Hepatocyte (in vitro differentiated cells): ENCODE measurements around the gene SLC8A1.

ENCODE experiments used
- CTCF ChIP-seq: fragments of 200-600 bp; sonication (generic); IDR thresholded peaks from 2 replicates; pipeline ENCODE4 v1.5.1; 2016; ENCODE audit warnings: antibody characterized with exemption, mild to moderate bottlenecking; ENCODE audit not compliant: poor library complexity
- EZH2 ChIP-seq: fragments of 200-600 bp; sonication (generic); IDR thresholded peaks from 2 replicates; pipeline ENCODE4 v1.6.1; 2016; ENCODE audit warnings: antibody characterized with exemption, mild to moderate bottlenecking, borderline replicate concordance
- EZH2phosphoT487 ChIP-seq: fragments of 200-600 bp; sonication (generic); IDR thresholded peaks from one replicate; pipeline ENCODE4 v1.6.1; 2018; ENCODE audit warnings: antibody characterized with exemption, mild to moderate bottlenecking, low read depth, moderate library complexity; ENCODE audit not compliant: unreplicated experiment, severe bottlenecking

GRCh38 chr2:40456926-40457325, 5.0 kb upstream of the SLC8A1 start:
- TF ChIP-seq CTCF (no peak), EZH2 (no peak), EZH2phosphoT487 (no peak)
